Fibroblast of lung (primary cell): ENCODE measurements around the gene ZBTB22.

Experiments
- CTCF ChIP-seq, 2 donors: IDR thresholded peaks in 1 of 2; conservative IDR thresholded peaks in 1 of 2; 1 replicate in 1 of 2; 2 replicates in 1 of 2; pipeline ENCODE4 v1.5.1; 2011 to 2012; ENCODE audit warnings: low read length in 2 of 2, control low read depth in 1 of 2, inconsistent platforms in 1 of 2, low read depth in 1 of 2, mild to moderate bottlenecking in 1 of 2
- EZH2 ChIP-seq: IDR thresholded peaks from 2 replicates; pipeline ENCODE4 v1.5.1; 2012; ENCODE audit warnings: low read length, control low read depth, mild to moderate bottlenecking; ENCODE audit errors: missing control alignments

- TF ChIP-seq CTCF (conservative IDR thresholded peaks at IDR 0.05 in 1 of 2, IDR thresholded peaks at IDR 0.05 in 1 of 2; ENCODE audit: low read depth in 1 of 2, low read length in 2 of 2) (no peak), EZH2 (no peak)
Measured at GRCh38 chr6:33306356-33306755, 11.2 kb downstream of the ZBTB22 start.
